Measurements from ENCODE around the gene C3orf18. TPM values are rescaled to one million over a fixed set of nuclear protein-coding genes. Genes with fewer than 3 reads are reported as not detected.

C3orf18 gene
- total and polyA plus RNA-seq, 9 of the 15 experiments (the other 6 are each of a cell fraction or from before 2014, with no cell fraction given), result 0.01 to 2.3 (median 0.94) TPM

GRCh38 chr3:50551054-50551659, 16.4 kb downstream of the C3orf18 start (continued):
- TF ChIP-seq ZBTB40 (IDR thresholded peaks at IDR 0.05) (no peak), ZBTB40 (CRISPR knock-in tag; IDR thresholded peaks at IDR 0.05) (no peak), SNRNP70 (optimal IDR thresholded peaks at IDR 0.05; ENCODE audit: low read depth, low read length) (no peak), TSC22D4 (tag; IDR thresholded peaks at IDR 0.05) (no peak), ZNF511 (CRISPR knock-in tag; IDR thresholded peaks at IDR 0.05) (no peak), SMAD3 (CRISPR knock-in tag; conservative IDR thresholded peaks at IDR 0.05) (no peak), HDAC2 (IDR thresholded peaks at IDR 0.05) (no peak), MYBL2 (IDR thresholded peaks at IDR 0.05; ENCODE audit: low read depth) (no peak), MYBL2 (CRISPR knock-in tag; IDR thresholded peaks at IDR 0.05; ENCODE audit: borderline replicate concordance) (no peak)
